Activated CD8-positive, alpha-beta memory T cell treated with anti-CD3 and anti-CD28 coated beads, Interleukin-2, amount 50 U/mL, for 1 hour (primary cell): ENCODE results near the gene VCAM1.
"Not testable (repeated sequence)": the region's sequence is repeated elsewhere in the genome, so short reads cannot be mapped to it uniquely, and the experiment has no call there.

Source experiments
- DNase-seq: peaks from one replicate; pipeline ENCODE4 v3.0.0-alpha.2; 2020; ENCODE audit errors: extremely low read depth

VCAM1 gene

DNA sequence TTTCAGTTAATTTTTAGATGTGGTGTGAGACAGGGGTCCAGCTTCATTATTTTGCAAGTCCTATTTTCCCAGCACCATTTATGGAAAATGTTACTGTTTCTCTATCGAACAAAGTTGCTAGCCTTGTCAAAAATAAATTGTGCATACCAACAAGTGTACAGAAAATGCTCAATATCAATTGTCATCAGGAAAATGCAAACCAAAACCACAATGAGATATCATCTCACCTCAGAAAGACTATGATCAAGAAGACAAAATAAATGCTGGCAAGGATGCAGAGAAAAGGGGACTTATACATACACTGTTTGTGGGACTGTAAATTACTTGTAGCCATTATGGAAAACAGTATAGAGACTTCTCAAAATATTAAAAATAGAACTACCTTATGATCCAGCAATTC is 54.8 kb downstream of the VCAM1 start:
- no peak for DNase-seq

GRCh38 chr1:100775483-100775882 is 55.9 kb downstream of the VCAM1 start:
- no peak for DNase-seq

DNA sequence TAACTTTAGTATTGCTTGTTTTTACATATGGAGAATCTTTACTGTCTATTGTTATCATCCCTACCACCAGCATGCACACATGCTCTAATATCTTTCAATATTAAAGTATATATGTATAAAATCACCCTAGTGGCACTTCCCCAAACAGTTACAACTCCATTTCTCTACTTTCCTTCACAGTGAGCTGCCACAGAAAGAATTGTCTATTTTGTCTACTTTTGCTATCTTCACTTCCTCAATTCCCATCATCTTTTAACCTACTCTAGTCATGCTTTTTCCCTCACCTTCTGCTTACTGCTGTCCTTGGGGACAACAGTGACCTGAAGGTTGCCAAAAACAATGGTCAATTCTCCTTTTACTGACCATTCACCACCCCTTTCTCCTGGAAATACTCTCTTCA is 59.2 kb downstream of the VCAM1 start:
- no peak for DNase-seq

GRCh38 chr1:100780814-100781213 is 61.3 kb downstream of the VCAM1 start:
- no peak for DNase-seq

- DNase-seq, result not testable (repeated sequence)
These were observed 62.2 kb downstream of the VCAM1 start for GRCh38 chr1:100781728-100782127.

- DNase-seq, result no peak
These were observed 63.0 kb downstream of the VCAM1 start for GRCh38 chr1:100782473-100783039.

DNA sequence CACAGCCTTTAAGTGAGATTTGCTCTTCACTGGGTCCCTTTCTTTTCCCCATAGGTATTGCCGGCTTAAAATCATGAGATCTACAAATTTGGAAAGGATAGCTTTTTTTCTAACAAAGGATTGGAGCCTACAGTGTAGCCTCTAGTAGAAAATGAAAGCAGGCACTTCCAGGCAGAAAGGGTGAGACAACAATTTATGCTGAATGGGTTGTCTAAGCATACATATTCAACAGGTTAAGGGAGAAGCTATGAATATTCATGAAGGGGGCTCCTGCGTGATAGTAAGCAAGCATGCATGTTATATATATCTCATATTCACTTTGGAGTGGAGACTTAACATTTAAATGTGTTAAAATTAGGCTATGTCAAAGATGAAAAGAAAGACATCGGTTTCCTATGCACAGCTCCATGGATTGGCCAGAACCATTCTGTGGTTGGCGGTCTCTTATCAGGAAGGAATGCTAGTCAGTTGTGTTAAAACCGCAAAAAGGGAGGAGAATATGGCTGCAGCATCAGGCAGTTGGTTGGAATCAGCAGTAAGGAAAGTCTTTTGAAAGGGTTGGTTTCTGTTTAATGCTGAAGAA is 66.0 kb downstream of the VCAM1 start:
- DNase-seq, result no peak

GRCh38 chr1:100786870-100787269 is 67.3 kb downstream of the VCAM1 start:
- no peak for DNase-seq
